Panc1 (cell line): ENCODE data around the gene DOCK3.

Source experiments
- POLR2AphosphoS5 ChIP-seq: IDR thresholded peaks from 2 replicates; pipeline ENCODE4 v1.6.1; 2012; ENCODE audit warnings: mild to moderate bottlenecking, low read depth, low read length, moderate library complexity
- SIN3A ChIP-seq: IDR thresholded peaks from 2 replicates; pipeline ENCODE4 v1.6.1; 2012; ENCODE audit warnings: low read depth, mild to moderate bottlenecking, low read length, moderate library complexity, borderline replicate concordance; ENCODE audit not compliant: insufficient read depth
- TF ChIP-seq, protein P1 (sequence below): fragments of 450-650 bp; IDR thresholded peaks from 2 replicates; pipeline ENCODE4 v1.5.1; 2017; ENCODE audit warnings: mild to moderate bottlenecking
- TF ChIP-seq, protein P2 (sequence below), 2 experiments: IDR thresholded peaks; 2 replicates each; pipeline ENCODE4 v1.6.1; 2011 to 2012; ENCODE audit warnings: low read depth in 2 of 2, control low read depth in 1 of 2, low read length in 1 of 2, mild to moderate bottlenecking in 1 of 2, moderate library complexity in 1 of 2; ENCODE audit not compliant: insufficient read depth in 1 of 2

DNA sequence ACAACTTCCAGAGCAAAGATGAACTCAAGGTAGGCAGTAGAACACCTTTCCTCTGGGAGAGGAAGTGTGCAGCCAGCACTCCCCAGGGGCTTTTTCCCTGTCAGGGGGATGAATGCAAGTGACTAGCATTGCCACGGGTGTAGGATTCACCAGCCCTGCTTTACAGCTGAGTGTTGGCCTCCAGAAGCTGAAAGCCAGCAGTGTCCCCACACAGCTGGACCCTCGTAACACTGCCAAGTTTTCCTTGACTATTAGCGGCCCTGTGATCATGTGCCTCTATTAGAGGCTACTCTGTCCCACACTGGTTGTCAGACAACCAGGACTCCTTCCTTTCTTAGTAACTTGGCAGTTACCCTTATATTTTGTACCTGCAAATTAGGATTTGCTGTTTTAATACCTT, 605.4 kb downstream of the DOCK3 start:
- TF ChIP-seq, protein P1, sequence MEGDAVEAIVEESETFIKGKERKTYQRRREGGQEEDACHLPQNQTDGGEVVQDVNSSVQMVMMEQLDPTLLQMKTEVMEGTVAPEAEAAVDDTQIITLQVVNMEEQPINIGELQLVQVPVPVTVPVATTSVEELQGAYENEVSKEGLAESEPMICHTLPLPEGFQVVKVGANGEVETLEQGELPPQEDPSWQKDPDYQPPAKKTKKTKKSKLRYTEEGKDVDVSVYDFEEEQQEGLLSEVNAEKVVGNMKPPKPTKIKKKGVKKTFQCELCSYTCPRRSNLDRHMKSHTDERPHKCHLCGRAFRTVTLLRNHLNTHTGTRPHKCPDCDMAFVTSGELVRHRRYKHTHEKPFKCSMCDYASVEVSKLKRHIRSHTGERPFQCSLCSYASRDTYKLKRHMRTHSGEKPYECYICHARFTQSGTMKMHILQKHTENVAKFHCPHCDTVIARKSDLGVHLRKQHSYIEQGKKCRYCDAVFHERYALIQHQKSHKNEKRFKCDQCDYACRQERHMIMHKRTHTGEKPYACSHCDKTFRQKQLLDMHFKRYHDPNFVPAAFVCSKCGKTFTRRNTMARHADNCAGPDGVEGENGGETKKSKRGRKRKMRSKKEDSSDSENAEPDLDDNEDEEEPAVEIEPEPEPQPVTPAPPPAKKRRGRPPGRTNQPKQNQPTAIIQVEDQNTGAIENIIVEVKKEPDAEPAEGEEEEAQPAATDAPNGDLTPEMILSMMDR = no peak
- TF ChIP-seq, protein P2, sequence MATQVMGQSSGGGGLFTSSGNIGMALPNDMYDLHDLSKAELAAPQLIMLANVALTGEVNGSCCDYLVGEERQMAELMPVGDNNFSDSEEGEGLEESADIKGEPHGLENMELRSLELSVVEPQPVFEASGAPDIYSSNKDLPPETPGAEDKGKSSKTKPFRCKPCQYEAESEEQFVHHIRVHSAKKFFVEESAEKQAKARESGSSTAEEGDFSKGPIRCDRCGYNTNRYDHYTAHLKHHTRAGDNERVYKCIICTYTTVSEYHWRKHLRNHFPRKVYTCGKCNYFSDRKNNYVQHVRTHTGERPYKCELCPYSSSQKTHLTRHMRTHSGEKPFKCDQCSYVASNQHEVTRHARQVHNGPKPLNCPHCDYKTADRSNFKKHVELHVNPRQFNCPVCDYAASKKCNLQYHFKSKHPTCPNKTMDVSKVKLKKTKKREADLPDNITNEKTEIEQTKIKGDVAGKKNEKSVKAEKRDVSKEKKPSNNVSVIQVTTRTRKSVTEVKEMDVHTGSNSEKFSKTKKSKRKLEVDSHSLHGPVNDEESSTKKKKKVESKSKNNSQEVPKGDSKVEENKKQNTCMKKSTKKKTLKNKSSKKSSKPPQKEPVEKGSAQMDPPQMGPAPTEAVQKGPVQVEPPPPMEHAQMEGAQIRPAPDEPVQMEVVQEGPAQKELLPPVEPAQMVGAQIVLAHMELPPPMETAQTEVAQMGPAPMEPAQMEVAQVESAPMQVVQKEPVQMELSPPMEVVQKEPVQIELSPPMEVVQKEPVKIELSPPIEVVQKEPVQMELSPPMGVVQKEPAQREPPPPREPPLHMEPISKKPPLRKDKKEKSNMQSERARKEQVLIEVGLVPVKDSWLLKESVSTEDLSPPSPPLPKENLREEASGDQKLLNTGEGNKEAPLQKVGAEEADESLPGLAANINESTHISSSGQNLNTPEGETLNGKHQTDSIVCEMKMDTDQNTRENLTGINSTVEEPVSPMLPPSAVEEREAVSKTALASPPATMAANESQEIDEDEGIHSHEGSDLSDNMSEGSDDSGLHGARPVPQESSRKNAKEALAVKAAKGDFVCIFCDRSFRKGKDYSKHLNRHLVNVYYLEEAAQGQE (IDR thresholded peaks at IDR 0.05; ENCODE audit: insufficient read depth in 1 of 2, low read depth in 2 of 2, low read length in 1 of 2) = no peak
- TF ChIP-seq POLR2AphosphoS5 (no peak), SIN3A (no peak)
